8988T (cell line): ENCODE measurements around the gene HDAC4.

Experiments
- DNase-seq: peaks from one replicate; pipeline ENCODE4 v3.0.0; 2011

The HDAC4 gene

DNA sequence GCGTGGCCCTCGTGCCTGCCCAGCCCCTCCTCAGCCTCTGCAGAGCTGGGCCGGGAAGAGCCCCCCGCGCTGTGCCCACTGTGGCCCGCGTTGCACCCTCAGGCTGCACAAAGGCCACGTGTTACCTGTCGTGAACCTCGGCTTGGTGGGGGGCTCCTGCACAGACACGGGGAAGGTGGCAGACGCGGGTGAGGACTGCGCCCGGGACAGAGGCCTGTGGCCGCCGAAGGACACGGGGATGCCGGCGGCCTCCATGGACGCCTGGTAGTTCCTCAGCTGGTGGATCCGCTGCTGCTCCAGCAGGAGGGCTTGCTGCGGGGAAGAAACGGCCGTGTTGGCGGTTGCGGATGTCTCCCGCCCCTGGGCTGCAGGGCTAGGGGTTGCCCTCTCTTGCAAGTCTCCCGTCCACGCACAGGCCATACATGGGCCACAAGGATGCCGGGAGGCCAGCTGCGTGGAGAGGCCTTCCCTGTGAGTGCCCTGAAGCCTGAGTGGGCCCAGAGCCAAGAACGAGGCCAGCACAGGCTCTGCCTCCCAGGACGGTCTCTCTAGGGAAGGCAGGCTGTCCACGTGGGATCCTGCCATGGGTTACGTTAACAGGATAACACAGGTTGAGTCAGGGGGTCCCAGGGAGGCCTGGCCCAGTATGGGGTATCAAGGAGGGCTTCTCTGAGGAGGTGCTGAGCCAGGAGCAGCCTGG, 289.3 kb downstream of the HDAC4 start:
- no peak for DNase-seq

DNA sequence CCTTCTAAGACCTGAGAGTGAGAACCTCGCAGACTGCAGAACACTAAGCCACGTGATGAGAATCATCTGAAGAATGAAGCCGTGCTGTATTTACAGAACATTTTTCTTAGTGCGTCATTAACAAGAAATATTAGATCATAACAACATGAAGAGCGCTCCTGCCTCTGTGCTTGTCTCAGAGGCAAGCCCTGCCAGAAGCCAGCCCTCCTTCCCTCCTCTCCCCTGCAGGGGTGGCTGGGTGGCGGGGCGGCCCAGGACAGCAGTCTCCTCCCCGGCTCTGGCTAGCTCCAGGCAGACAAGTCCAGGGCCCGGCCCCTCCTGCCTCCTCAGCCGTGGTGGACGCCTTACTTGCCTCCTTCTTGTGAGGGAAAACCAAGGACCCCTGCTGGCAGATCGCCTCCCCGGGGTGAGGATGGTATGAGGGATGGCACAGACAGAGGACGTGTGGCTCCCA, 290.2 kb downstream of the HDAC4 start:
- no peak for DNase-seq

DNA sequence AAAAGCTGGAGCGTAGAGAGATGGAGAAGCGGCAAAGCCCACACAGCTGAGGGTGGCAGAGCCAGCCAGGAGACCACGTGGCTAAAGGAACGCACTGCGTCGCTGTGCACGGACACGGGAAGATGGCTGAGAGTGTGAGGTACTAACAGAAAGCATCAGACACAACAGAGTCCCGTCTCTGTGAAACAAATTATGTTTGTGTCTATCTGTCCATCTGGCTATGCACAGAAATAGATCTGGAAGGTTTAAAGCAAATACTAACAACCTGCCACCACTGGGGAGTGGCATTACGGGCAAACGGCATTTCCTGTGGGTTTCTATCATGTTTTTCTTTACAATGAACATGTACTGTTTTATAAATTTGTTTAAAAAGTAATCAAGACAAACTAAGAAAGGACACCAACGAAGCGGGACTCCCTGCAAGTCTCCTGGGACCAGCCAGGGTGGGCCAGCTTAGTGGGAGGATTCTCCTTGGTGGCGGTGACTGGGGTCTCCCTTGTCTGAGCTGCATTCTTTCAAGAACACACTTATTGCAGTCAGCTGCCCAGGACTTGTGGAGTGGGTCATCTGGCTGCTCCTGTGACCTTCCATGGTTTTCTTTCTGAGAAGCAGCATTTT, 290.8 kb downstream of the HDAC4 start:
- no peak for DNase-seq

DNA sequence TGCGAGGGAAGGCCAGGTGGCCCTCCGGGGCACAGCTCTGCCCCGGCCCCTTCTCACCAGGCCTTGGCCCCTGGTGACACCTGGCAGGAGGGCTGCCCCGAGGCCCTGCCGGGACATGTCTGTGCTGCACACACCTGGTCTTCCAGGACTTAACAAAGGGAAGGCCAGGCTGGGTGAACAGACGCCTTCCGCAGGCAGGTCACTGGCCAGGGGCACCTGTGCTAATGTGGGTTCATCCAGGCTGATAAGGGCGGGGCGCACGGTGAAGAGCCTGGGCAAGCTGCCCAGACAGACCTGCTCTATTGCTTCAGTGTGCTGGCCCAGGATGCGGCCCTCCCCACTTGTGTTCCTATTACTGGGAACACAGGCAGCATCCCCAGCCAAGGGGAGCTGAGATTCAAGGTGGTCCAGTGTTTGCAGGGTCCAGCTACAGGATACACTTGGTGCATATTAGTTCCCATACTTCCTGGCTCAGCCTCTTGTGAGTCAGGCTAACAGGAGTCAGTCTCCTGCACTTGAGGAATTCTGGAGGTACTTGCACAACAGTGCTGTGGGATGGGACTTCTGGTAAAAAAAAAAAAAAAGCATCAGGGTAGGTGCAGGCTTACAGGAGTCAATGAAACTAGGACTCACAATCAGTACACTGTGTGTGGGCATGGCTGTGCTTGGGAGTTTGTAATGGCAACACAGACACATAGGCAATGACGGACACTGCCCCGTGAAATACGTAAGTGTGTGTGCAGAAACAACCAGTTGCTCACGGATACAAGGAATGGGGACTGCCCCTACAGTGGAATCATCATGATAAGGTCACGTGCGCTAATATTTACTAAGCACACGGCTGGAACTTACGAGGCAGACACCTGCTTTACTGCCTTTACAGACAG, 291.5 kb downstream of the HDAC4 start:
- no peak for DNase-seq

DNA sequence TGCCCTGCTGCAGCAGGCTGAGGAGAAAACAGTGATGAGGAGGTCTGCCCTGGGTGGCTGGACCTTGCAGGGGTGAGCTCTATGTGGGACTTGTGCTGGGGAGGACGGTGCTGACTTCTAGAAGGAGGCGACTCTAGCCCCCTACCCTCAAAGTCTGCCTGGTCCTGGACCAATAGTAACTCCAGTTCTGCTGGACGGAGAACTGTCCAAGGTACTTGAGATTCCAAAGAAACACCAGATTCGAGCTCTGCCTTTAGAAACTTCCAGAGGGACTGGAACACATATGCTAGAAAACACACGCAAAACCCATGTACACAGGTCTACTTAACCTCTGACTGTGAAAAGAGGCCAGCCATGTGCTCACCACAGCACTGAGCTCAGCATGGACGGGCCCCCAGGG, 292.4 kb downstream of the HDAC4 start:
- DNase-seq, result no peak

DNA sequence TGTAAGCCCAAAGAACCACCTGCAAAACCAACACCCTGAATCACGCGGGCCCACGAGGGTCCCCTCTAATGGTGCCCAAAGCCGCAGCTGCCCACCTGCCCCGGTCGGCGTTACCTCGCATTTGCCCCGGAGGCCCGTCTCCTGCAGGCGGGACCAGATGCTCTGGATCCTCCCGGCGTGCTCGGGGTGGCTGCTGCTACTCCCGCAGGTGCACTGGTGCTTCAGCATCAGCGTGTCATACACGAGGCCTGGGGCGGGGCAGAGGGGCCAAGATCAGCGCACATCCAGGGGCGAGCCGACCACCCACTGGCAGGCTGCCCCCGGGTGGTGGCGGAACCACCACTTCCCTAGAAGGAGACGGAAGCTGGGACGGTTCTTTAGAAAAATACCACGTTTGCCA, 292.9 kb downstream of the HDAC4 start:
- no peak for DNase-seq

DNA sequence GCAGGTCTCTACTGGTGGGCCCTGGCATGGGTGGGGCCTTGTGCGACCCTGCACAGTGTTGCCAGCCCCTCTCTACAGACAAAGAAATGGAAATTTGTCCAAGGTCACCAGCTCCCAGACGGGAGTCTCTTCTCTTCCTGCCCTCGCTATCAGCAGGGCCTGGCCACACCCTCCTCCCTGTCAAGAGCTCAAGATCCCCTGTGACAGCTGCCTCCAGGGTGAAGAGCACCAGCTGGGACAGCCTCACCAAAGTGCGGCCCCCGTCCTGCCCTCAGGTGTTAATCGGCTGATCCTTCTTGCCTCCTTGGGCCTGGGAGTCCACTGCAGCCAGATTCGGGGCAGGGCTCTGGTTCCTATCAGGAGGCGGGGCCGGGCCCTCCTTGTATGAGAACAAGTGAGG, 293.9 kb downstream of the HDAC4 start:
- DNase-seq, result no peak

DNA sequence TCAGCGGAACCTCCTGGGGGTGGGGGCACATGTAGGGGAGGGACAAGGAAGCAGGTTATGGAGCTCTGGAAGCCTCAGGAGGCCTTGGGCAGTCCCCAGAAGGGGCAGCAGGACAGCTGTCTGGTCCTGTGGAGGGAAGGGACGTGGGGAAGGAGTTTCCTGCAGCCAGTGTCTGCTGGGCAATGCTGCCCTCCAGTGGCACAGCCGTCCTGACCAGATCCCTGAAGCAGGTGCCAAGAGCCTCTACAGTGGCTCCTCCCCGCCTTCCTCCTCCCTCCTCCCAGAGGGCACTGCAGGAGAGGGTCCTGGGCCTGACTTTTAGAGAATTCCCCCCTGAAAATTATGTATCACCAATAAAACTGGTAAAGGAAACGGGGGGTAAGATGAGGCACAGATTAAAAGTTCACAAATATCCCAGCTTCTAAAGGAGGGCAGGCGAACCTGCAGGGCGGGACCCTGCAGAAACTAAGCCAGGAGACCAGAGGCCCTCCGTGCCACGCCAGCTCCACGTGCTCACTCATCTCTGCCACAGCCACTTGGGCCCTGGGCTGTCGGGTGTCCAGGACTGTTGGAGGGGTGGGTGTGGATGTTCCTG, 294.4 kb downstream of the HDAC4 start:
- DNase-seq, result peak; percentile 96

DNA sequence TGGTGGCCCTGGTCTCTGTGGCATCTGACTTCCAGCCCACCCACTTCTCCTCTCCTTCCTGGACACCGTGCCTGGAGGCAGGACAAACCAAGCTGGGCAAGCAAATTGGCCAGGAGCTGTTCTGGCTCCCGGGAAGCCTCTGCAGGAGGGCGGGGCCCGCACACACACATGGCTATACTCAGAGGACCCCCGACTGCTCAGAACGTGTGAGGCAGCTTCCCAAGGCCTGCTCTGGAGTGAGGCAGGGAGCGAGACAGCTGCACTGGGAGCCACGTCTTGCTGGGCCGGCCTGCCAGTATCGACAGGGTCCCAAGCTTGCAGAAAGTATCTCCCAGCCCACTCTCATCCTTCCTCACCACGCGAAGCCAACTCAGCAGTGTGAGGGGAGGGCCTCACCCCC, 295.6 kb downstream of the HDAC4 start:
- DNase-seq, result no peak

DNA sequence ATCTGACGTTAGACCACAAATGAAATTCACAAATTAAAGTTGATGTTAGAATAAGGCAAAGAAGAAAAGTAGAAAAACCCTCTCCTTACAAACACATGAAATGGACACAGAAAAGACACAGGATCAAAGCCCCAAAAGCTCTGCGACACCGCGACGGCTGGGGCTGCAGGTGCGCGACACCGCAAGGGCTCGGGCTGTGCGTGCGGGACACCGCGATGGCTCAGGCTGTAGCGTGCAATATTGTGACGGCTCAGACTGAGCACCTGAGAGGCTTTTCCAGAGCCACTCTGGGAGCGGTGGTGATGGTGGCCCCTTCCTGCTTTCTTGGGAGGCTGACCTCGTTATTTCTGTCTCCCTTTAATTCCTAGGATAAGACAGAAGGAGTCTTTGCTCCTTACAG, 296.0 kb downstream of the HDAC4 start:
- no peak for DNase-seq

DNA sequence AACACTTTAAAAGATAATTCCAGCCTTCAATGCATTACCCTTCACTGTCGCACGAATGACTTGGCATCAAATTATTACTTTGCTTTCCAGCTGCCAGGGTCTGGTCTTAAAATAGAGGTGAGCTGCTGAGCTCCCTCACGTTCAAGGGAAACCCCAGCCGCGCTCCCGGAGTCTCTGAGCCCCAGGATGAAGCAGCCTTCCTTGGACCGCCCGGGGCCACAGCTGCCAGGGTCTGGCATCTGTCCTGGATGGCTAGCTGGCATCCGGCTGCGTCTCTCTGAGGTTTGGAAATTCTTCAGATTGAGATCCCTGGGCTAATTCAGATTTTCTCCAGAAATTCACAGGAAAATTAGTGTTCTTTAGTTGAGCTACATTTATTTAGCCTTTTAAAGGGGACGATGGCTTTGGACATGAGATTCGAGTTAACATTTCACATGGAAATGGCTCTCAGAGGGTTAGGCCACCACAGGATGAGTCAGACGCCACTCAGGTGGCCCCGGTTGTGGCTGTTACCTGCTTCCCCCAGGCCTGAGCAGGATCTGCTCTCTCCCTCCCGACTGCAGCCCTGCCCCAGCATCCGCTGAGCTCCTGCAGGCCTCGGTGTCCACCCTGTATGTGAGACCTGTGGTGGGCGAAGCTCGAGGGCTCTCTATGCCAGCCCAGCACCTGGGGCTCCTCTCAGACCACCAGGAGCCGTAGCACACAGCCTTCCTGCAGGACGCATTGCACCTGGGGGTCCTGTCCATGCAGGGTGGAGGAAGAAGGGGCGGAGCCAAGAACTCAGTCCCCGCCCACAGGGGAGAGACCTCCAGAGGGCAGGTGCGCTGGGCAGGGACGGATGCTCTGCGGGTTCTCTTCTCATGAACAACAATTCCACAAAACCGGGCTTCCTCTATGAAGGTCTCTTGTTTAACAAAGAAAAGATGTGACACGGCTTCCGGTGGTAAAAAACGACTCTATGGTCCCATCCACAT, 297.4 kb downstream of the HDAC4 start:
- no peak for DNase-seq

DNA sequence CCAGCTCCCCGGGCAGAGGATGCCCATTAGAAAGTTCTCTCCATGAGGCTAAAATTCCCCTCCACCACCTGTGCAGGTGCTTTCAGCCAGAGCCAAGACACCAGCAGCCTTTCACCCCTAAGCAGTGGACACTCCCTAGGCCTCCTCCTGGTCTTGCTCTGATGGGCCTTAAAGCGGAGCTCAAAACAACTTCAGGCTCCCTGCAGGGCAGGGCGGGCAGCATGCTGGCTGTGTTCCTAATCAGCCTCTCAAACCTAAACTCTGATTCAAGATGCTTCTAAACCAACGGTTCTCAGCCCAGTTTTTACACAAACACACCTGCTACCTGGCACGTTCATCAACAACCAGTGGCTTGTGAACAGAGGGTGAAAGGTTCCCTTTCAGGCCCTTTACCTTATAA, 298.6 kb downstream of the HDAC4 start:
- DNase-seq, result no peak

DNA sequence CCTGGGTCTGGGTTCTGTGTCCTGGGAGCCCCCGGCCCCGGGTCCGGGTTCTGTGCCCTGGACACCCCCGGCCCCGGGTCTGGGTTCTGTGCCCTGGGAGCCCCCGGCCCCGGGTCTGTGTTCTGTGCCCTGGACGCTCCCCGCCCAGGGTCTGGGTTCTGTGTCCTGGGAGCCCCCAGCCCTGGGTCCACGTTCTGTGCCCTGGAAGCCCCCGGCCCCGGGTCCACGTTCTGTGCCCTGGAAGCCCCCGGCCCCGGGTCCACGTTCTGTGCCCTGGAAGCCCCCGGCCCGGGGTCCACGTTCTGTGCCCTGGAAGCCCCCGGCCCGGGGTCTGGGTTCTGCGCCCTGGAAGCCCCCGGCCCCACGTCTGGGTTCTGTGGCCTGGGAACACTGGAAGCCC, 299.0 kb downstream of the HDAC4 start:
- DNase-seq, result no peak

DNA sequence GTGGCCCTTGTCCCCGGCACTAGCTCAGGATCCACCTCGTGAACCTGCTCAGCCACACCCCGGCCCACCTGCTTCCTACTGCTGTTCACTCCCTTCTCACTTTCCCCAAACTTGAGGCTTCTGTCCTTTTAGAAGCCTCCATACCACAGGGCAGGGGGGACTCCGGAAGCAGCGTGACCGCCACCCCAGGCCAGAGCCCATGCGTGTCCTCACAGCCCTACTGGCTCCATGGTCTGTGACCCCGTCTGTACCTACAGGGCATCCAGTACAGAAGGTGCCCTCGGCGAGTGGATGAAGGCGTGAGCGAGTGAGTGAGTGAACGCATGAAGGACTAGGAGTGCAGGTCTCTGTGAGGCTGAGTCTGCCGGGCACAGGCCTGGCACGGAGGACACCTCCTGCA, 299.7 kb downstream of the HDAC4 start:
- no peak for DNase-seq

DNA sequence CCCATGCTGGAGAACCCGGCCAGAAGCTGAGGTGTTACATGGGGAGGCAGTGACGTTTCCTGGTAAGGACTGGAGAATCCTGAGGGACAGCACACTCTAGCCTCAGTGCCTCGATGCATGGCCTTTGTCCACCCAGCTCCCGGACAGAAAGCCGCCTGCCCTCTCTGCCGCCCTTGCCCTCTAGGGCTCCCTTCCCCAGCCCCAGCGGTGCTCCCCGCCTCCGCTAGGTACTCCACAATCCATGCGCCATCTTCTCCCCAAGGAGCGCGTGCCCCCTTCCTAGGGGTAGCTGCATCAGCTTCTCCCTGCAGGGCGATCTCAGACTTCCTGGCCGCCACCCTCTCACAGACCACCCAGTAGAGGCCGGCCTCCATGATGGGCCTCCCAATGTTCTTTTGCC, 301.3 kb downstream of the HDAC4 start:
- DNase-seq, result no peak

DNA sequence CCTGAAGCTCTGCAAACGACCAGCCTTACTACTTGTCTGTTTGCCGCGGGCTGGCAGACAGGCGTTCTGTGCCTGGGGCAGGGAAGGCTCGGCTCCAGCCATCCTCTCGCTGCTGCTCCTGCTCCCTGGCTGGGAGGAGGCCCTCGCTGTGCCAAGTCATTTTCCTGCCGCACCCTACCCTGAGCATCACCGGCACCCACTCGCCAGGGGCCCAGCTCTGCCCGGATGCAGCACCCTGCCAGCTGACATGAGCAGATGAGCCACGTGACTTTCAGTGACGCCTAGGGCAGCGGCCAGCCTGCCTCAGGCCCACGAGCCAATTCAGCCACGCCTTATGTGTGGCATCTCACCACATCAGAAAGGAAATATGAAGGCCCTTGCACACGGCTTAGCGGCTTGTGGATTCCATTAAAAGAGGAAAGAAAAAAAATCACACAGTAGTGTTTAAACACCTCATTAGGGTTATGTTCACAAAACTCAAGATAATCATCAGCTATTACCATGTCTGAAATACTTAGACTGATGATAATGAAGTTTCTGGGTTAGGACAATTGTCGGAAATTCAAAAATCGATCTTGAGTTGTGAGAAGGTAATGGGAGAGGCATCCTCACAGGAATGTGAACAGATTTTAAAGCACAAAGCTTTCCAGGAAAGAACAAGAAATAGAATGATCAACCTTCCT, 302.4 kb downstream of the HDAC4 start:
- no peak for DNase-seq

DNA sequence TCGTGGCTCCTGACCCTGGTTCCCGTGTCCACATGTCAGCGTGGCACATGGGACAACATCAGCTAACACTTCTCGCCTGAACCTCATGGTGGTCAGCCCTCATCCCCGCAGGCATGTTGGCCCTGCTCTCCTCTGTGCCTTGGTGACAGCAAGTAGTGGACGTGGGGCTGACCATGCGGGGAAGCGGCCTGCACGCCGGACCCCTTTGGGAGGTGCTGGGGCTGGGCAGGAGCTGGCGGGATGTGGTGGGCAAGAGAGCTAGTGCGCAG, 303.5 kb downstream of the HDAC4 start:
- no peak for DNase-seq

DNA sequence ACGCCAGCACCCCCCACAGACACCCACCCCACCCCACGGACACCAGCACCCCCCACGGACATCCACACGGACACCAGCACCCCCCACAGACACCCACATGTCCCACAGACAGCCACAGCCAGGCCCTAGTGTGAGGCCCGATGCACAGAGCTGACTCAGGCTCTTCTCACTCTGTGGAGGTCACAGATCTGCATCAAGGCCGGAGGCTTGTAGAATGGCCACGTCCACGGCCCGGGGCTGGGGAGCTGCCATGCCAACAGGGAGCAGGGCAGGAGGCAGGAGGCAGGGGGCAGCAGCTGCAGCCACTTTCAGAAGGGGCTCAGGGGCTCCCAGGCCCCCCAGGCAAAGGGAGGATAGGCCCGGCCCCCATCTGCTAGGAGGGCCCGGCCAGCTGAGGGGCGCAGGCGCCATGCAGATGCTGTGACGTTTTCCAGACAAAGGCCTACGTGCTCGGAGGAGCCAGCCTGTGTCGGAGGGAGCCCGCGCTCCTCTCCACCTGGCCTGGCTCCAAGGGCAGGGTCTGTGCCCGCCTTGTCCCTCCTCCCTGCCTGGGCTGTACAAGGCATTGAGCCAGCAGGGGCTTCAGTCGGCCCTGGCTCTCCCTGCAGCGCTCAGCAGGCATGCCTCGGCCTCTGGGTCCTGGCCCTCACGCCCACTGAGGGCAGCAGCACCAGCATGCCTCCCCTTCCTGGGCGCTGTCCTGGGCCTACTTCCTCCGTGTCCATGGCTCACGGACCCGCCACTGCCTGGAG, 304.0 kb downstream of the HDAC4 start:
- DNase-seq, result no peak

DNA sequence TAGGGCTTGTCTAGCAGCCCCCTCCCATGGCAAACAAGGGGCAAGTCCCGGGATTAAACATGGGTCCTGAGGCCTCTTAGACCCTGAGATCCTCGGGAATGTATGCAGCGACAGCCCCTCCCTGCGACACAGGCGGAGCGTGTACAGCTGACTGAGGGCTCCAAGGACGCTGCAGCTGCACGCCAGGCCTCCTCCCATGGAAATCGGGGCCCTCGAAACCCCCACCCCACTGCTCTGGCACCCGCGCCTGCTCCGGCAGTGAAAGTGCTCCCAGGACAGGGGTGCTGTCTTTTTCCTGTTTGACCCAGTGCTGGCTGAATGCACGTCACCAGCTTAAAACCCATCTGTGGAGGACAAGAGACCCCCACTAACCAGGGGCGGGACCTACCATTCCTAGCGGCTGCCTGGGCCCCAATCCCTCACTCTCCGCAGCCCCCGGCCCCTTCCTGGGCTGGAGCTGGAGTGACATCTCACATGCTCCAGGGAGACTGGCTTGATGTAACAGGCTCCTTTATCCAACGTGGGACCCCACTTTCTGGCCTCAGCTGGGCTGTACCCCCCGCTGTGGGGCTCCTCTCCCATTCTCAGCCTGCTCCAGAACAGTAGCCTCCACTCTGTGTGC, 305.2 kb downstream of the HDAC4 start:
- no peak for DNase-seq

DNA sequence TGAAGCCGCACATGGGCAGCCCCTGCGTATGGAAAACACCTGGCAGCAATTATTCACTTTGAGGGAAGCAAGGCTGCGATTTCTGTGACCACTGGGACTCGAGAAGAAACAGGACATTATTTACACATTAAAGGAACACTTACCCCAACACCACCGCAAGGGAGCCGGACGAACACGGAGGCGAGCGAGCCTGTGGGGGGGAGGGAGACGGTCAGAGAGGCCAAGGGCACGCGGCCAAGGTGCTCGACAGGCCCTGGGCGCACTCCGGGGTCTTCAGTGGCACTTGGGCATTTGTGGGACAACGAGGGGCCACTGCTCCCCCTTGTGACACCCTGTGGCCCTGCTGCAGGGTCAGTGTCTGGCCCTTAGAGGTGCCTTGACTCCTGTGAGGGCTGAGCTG, 306.0 kb downstream of the HDAC4 start:
- no peak for DNase-seq

DNA sequence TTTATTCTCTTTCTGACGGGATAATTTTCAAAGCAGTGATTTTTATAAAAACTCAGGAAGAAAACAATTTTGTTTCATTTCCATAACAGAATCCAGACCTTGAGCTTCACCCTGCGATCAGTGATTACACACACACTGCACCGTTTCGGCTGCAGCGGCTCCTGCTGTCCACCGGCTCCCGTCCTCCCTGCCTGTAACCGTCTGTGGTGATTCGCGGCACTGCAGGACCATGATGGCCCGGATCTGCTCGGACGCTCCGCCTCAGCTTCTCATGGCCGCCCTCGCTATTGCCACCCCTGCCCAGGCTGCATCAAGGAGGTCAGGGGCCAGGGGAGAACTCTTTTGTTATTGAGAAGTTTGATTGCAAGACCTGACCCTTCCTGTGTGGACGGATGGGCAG, 306.9 kb downstream of the HDAC4 start:
- DNase-seq, result no peak
